AG04449 (cell line): ENCODE results near the gene LIPT2.

Experiments
- CTCF ChIA-PET: fragments of 350-600 bp; formaldehyde crosslinking; extraction: SDS; loops from one replicate; lab custom pipeline; 2021; ENCODE audit warnings: antibody characterized with exemption; lab: Yijun Ruan, JAX
- POLR2A ChIA-PET: fragments of 400-600, 350-600 bp; formaldehyde crosslinking; extraction: SDS; loops from one replicate; lab custom pipeline; 2020; ENCODE audit warnings: antibody characterized with exemption, inconsistent platforms; lab: Yijun Ruan, JAX
- DNase-seq: peaks from one replicate; pipeline ENCODE4 v3.0.0-alpha.2; 2010; ENCODE audit warnings: low read depth, low spot score
- H3K4me3 ChIP-seq: 2 replicates; pipeline ENCODE4 v1.5.1; 2011; ENCODE audit warnings: low read depth, mild to moderate bottlenecking, control low read depth, low read length
- CTCF ChIP-seq: IDR thresholded peaks from one replicate; pipeline ENCODE4 v1.5.1; 2011; ENCODE audit warnings: mild to moderate bottlenecking, moderate library complexity, low read length, control low read depth, inconsistent platforms; ENCODE audit not compliant: insufficient read depth; ENCODE audit errors: missing control alignments

LIPT2 gene

GRCh38 chr11:74476536-74476935 lies 17.0 kb downstream of the LIPT2 start:
- H3K4me3 ChIP-seq: no peak overlapping the region
- DNase-seq: no peak
- no peak for TF ChIP-seq CTCF
- POLR2A ChIA-PET: no interaction called here
- CTCF ChIA-PET: interaction anchor here (0.7 to 3.5 kb wide), 3 partner anchors 10 to 23 kb away, joined by 3 to 16 read pairs (median 7); partner anchors contain the start of gene KCNE3

GRCh38 chr11:74474316-74474715 lies 19.2 kb downstream of the LIPT2 start:
- ChIA-PET CTCF (interaction anchor here (3.5 kb wide), 1 partner anchor 21 kb away, joined by 16 read pairs; no protein-coding TSS in a partner anchor), POLR2A (no interaction called here)
- no peak overlapping the region for H3K4me3 ChIP-seq
- no peak for DNase-seq
- TF ChIP-seq CTCF: no peak

- POLR2A ChIA-PET: no interaction called here
These were observed 19.9 kb downstream of the LIPT2 start for GRCh38 chr11:74473382-74474173.

GRCh38 chr11:74471668-74472429 lies 21.7 kb downstream of the LIPT2 start:
- no peak for DNase-seq
- H3K4me3 ChIP-seq: no peak overlapping the region
- POLR2A ChIA-PET: no interaction called here
- CTCF ChIA-PET: interaction anchor here (1.4 to 3.6 kb wide), 3 partner anchors 18 to 22 kb away, joined by 3 to 20 read pairs (median 9); no protein-coding TSS in a partner anchor
- TF ChIP-seq CTCF: no peak

More at GRCh38 chr11:74473382-74474173, 19.9 kb downstream of the LIPT2 start:
- no peak for TF ChIP-seq CTCF
- CTCF ChIA-PET: interaction anchor here (3.5 kb wide), 1 partner anchor 20 kb away, joined by 16 read pairs; no protein-coding TSS in a partner anchor
- H3K4me3 ChIP-seq: no peak overlapping the region
- DNase-seq: no peak

- TF ChIP-seq CTCF: no peak
- ChIA-PET CTCF (interaction anchor here (0.9 to 3.6 kb wide), 5 partner anchors 18 to 268 kb away, joined by 3 to 20 read pairs (median 3); no protein-coding TSS in a partner anchor), POLR2A (no interaction called here)
- no peak for DNase-seq
- no peak overlapping the region for H3K4me3 ChIP-seq
These were observed 22.5 kb downstream of the LIPT2 start for GRCh38 chr11:74471037-74471436.
